ENCODE results near the gene KDM1A. TPM values are rescaled to one million over a fixed set of nuclear protein-coding genes. Genes with fewer than 3 reads are reported as not detected.

KDM1A gene
- total RNA-seq, 8 experiments from 2014 or later = 64.1 to 405 (median 158) TPM

- no peak overlapping the region for H3K4me3 ChIP-seq
- ATAC-seq (replicated peaks in 6 of 8) = peak in 2 of 8 experiments; percentile 31 to 56
- H3K4me1 ChIP-seq (replicated peaks in 1 of 2) = peaks cover 0 to 2% of the 10 kb centered on the region in 2 donors
- in situ Hi-C loops (cut with MboI; ENCODE audit: low pct_unique_long_range_greater_than_20kb in 2 of 9, low sequenced_read_pairs in 9 of 9, unreplicated experiment in 9 of 9) = no loop called here
- 0 to 80% (median 66%) methylated on average over 1 to 4 of the region's 4 CpGs for WGBS, 10 experiments
- no peak overlapping the region for H3K27ac ChIP-seq
Observed at GRCh38 chr1:23122023-23122748, 102.9 kb downstream of the KDM1A start.

GRCh38 chr1:23122796-23123195 is 103.5 kb downstream of the KDM1A start:
- H3K27ac ChIP-seq = no peak overlapping the region
- peaks cover 0 to 2% of the 10 kb centered on the region in 2 donors for H3K4me1 ChIP-seq (replicated peaks in 1 of 2)
- in situ Hi-C loops (cut with MboI; ENCODE audit: low pct_unique_long_range_greater_than_20kb in 2 of 9, low sequenced_read_pairs in 9 of 9, unreplicated experiment in 9 of 9) = no loop called here
- ATAC-seq (replicated peaks in 6 of 8) = no peak
- no peak overlapping the region for H3K4me3 ChIP-seq
- WGBS, 10 experiments = 15 to 73% (median 60%) methylated on average over 1 to 4 of the region's 4 CpGs; no CpG with 5 or more reads in 1 of the 10 experiments

- Histone ChIP-seq H3K4me3 (no peak overlapping the region), H3K27ac (no peak overlapping the region), H3K4me1 (replicated peaks in 1 of 2) (peaks cover 0 to 2% of the 10 kb centered on the region in 2 donors)
- no peak for ATAC-seq (replicated peaks in 6 of 8)
- in situ Hi-C loops (cut with MboI; ENCODE audit: low pct_unique_long_range_greater_than_20kb in 2 of 9, low sequenced_read_pairs in 9 of 9, unreplicated experiment in 9 of 9) = no loop called here
Observed at GRCh38 chr1:23123528-23123927, 104.3 kb downstream of the KDM1A start.

DNA sequence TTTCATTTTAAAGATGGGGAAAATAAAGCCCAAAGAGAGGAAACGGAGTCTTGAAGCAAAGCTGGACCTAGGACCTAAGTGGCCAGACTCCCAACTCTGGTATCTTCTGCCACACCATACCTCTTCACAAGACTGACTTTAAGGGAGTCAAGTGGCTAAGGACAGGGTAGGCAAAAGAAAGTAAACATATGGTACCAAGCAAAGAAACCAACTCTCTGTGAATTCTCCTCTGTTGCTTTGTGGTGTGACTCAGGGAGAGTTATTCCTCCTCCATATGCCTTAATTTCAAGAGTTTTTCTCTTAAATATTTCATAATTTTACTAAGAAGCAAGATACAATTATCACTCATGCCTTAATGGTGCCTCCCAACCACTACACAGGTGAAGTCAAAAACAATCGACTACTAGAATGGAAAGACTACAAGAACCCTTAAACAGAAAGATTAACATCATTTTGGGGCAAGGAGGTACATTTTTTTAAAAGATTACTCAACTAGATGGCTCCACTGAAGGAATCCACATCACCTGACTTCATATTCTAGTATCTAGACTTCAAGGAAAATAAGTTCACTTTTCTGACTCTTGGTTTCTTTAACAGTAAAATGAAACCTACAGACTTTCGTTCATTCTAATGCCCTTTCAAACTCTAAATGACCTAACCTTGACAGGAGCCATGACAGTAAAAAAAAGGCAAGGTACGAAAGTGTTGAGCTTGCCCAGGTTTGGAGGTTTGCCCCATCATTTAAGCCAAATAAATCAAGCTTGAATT is 105.2 kb downstream of the KDM1A start:
- Histone ChIP-seq H3K4me1 (replicated peaks in 1 of 2) (peaks cover 0 to 2% of the 10 kb centered on the region in 2 donors), H3K27ac (no peak overlapping the region), H3K4me3 (no peak overlapping the region)
- no peak for ATAC-seq (replicated peaks in 6 of 8)
- in situ Hi-C loops (cut with MboI; ENCODE audit: low pct_unique_long_range_greater_than_20kb in 2 of 9, low sequenced_read_pairs in 9 of 9, unreplicated experiment in 9 of 9) = no loop called here
- 67 to 100% (median 95%) methylated on average over 1 to 4 of the region's 4 CpGs for WGBS, 10 experiments

- ATAC-seq (replicated peaks in 6 of 8) = no peak
- in situ Hi-C loops (cut with MboI; ENCODE audit: low pct_unique_long_range_greater_than_20kb in 2 of 9, low sequenced_read_pairs in 9 of 9, unreplicated experiment in 9 of 9) = no loop called here
Observed at GRCh38 chr1:23125489-23125888, 106.2 kb downstream of the KDM1A start.

DNA sequence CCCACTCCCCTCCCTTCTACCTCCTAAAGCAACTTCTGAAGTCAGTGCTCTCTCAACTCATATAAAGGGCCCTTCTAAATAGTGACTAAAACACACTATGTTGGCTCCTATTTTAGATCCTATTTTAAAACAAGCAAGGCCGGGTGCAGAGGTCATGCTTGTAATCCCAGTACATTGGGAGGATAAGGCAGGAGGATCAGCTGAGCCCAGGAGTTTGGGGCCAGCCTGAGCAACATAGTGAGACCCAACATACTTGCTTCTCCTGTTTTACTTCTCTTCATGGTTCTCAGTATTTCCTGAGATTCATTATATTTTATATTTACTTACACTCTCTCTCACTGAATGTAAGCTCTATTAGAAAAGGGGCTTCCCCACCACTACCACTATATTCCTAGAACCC is 106.9 kb downstream of the KDM1A start:
- Histone ChIP-seq H3K4me1 (replicated peaks in 1 of 2) (peaks cover 0 to 2% of the 10 kb centered on the region in 2 donors), H3K27ac (no peak overlapping the region), H3K4me3 (no peak overlapping the region)
- no peak for ATAC-seq (replicated peaks in 6 of 8)
- in situ Hi-C loops (cut with MboI; ENCODE audit: low pct_unique_long_range_greater_than_20kb in 2 of 9, low sequenced_read_pairs in 9 of 9, unreplicated experiment in 9 of 9) = no loop called here
- WGBS, 10 experiments = 50 to 100% (median 83%) methylated on average over 1 of the region's 1 CpG; no CpG with 5 or more reads in 4 of the 10 experiments

More at GRCh38 chr1:23125489-23125888, 106.2 kb downstream of the KDM1A start:
- Histone ChIP-seq H3K4me3 (no peak overlapping the region), H3K27ac (no peak overlapping the region), H3K4me1 (replicated peaks in 1 of 2) (peaks cover 0 to 2% of the 10 kb centered on the region in 2 donors)
- 66 to 100% (median 96%) methylated on average over 1 to 4 of the region's 4 CpGs for WGBS, 10 experiments

DNA sequence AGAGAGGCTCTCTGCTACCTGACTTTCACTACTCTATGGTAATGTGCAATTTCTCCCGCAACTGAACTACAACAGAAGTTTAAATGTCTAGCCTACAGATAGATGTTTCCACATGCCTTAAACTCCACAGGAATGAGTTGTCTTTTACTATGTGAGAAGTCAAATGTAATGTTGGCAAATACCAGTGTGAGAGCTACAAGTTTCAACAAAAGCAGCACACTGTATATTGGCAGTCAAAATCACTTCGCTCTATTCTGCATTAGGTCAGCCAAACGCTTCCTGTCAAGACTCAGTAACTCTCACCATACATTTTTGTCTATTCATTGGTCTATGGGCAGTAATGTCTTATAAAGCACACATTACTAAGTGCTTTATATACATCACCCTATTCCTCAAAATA is 107.5 kb downstream of the KDM1A start:
- Histone ChIP-seq H3K4me1 (replicated peaks in 1 of 2) (peaks cover 0 to 2% of the 10 kb centered on the region in 2 donors), H3K4me3 (no peak overlapping the region), H3K27ac (no peak overlapping the region)
- in situ Hi-C loops (cut with MboI; ENCODE audit: low pct_unique_long_range_greater_than_20kb in 2 of 9, low sequenced_read_pairs in 9 of 9, unreplicated experiment in 9 of 9) = no loop called here
- ATAC-seq (replicated peaks in 6 of 8) = peak in 1 of 8 experiments; percentile 24
- 76 to 100% (median 91%) methylated on average over 1 to 3 of the region's 3 CpGs; no CpG with 5 or more reads in 3 of the 10 experiments for WGBS, 10 experiments

GRCh38 chr1:23129846-23130245 is 110.6 kb downstream of the KDM1A start:
- H3K27ac ChIP-seq = no peak overlapping the region
- no peak overlapping the region for H3K4me3 ChIP-seq
- in situ Hi-C loops (cut with MboI; ENCODE audit: low pct_unique_long_range_greater_than_20kb in 2 of 9, low sequenced_read_pairs in 9 of 9, unreplicated experiment in 9 of 9) = no loop called here
- no peak for ATAC-seq (replicated peaks in 6 of 8)
- H3K4me1 ChIP-seq (replicated peaks in 1 of 2) = no peaks in the 10 kb centered on the region

DNA sequence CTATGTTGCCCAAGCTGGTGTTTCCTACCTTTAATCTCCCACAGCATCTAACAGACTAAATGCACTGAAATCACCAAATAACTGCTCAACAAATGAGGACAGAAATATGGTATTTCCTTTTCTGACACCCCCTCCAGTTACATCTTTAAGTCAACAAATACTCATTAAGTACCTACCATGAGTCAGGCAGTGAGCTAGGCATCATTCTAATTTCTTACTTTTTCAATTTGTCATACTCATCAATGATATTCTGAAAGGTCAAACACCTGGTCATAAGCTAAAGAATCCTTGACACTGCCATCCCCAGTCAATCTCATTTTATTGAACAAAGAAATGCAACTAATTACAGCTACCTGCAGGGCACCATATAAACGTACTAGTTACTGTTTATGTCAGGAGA is 112.8 kb downstream of the KDM1A start:
- Histone ChIP-seq H3K27ac (no peak overlapping the region), H3K4me3 (no peak overlapping the region), H3K4me1 (replicated peaks in 1 of 2) (no peaks in the 10 kb centered on the region)
- in situ Hi-C loops (cut with MboI; ENCODE audit: low pct_unique_long_range_greater_than_20kb in 2 of 9, low sequenced_read_pairs in 9 of 9, unreplicated experiment in 9 of 9) = no loop called here
- ATAC-seq (replicated peaks in 6 of 8) = no peak
- 45 to 100% (median 79%) methylated on average over 1 of the region's 1 CpG; no CpG with 5 or more reads in 2 of the 10 experiments for WGBS, 10 experiments

Other genes starting within 250 kb of the KDM1A start
- under 1 TPM in 1 of 8 experiments, not detected in 7; 0.13 TPM for gene LACTBL1, start 46.6 kb upstream of the KDM1A start, total RNA-seq
- 1 to 10 TPM in 1 of 8 experiments, not detected in 7; 1.9 TPM for gene TEX46, start 3.6 kb upstream of the KDM1A start, total RNA-seq
- 10 to 100 TPM; 11.7 to 31.1 (median 17.7) TPM for gene LUZP1, start 149.4 kb downstream of the KDM1A start, total RNA-seq
- gene HTR1D, start 198.0 kb downstream of the KDM1A start, total RNA-seq = 10 to 100 TPM in 2 of 8 experiments, 1 to 10 TPM in 3, under 1 TPM in 2, not detected in 1; 0.17 to 17.7 (median 8.2) TPM

Data from motor neuron (in vitro differentiated cells).